Neural crest cell (in vitro differentiated cells): ENCODE data around the gene PLPP1. TPM values are rescaled to one million over a fixed set of nuclear protein-coding genes. Genes with fewer than 3 reads are reported as not detected.
A peak's percentile ranks its signal among the peaks of the same experiment; 100 is the strongest.
"Not testable (repeated sequence)": the region's sequence is repeated elsewhere in the genome, so short reads cannot be mapped to it uniquely, and the experiment has no call there.

Experiments used
- DNase-seq: peaks from one replicate; pipeline ENCODE4 v3.0.0; 2021; ENCODE audit warnings: low read depth, mixed read lengths, low spot score
- H3K27ac Mint-ChIP-seq: one replicate; pipeline ENCODE4 v1.8.0; 2021; ENCODE audit warnings: mild to moderate bottlenecking, mixed read lengths; ENCODE audit not compliant: unreplicated experiment
- H3K27me3 Mint-ChIP-seq: 2 replicates; pipeline ENCODE4 v1.8.0; 2021; ENCODE audit warnings: low read depth, mild to moderate bottlenecking, mixed read lengths
- H3K36me3 Mint-ChIP-seq: 2 replicates; pipeline ENCODE4 v1.8.0; 2021; ENCODE audit warnings: low read depth, mild to moderate bottlenecking, mixed read lengths
- H3K4me1 Mint-ChIP-seq: 2 replicates; pipeline ENCODE4 v1.8.0; 2021; ENCODE audit warnings: mixed read lengths
- H3K4me3 Mint-ChIP-seq: one replicate; pipeline ENCODE4 v1.8.0; 2021; ENCODE audit warnings: mild to moderate bottlenecking, mixed read lengths
- H3K9me3 Mint-ChIP-seq: 2 replicates; pipeline ENCODE4 v1.8.0; 2021; ENCODE audit warnings: mixed read lengths
- total RNA-seq: library from RNA; stranded (reverse); gene quantifications from 2 replicates; pipeline ENCODE4 v1.2.1, GENCODE V29; 2021
- TF ChIP-seq, protein P1 (sequence below): fragments of 200-600 bp; sonication (generic); conservative IDR thresholded peaks from 2 replicates; pipeline ENCODE4 v1.5.0; 2021; ENCODE audit warnings: antibody characterized with exemption, mild to moderate bottlenecking

PLPP1 gene
- total RNA-seq, 1 donor from 2014 or later: 13.2 TPM

DNA sequence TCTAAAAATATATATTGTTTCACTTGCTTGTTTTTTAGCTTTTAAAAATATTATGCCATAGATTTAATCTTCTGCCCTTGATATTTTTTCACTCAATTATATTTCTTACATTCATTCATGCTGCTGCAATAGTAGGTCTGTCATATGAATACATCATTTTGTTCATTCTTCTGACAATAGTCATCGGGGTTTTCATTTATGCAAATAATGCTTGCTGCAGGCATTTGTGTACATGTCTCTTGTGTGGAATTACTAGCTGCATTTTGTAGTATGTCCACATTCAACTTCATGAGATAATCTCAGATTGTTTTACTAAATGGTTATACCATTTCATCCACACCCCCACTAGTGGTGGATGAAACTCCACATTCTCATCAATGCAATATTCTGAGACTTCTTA, 5.3 kb upstream of the PLPP1 start:
- Mint-ChIP-seq H3K4me3 (no peak overlapping the region), H3K27me3 (no peaks in the 10 kb centered on the region), H3K9me3 (no peaks in the 10 kb centered on the region), H3K36me3 (no peaks in the 10 kb centered on the region), H3K4me1 (peaks cover 7% of the 10 kb centered on the region), H3K27ac (no peak overlapping the region)
- TF ChIP-seq, protein P1, sequence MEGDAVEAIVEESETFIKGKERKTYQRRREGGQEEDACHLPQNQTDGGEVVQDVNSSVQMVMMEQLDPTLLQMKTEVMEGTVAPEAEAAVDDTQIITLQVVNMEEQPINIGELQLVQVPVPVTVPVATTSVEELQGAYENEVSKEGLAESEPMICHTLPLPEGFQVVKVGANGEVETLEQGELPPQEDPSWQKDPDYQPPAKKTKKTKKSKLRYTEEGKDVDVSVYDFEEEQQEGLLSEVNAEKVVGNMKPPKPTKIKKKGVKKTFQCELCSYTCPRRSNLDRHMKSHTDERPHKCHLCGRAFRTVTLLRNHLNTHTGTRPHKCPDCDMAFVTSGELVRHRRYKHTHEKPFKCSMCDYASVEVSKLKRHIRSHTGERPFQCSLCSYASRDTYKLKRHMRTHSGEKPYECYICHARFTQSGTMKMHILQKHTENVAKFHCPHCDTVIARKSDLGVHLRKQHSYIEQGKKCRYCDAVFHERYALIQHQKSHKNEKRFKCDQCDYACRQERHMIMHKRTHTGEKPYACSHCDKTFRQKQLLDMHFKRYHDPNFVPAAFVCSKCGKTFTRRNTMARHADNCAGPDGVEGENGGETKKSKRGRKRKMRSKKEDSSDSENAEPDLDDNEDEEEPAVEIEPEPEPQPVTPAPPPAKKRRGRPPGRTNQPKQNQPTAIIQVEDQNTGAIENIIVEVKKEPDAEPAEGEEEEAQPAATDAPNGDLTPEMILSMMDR: no peak
- no peak for DNase-seq

DNA sequence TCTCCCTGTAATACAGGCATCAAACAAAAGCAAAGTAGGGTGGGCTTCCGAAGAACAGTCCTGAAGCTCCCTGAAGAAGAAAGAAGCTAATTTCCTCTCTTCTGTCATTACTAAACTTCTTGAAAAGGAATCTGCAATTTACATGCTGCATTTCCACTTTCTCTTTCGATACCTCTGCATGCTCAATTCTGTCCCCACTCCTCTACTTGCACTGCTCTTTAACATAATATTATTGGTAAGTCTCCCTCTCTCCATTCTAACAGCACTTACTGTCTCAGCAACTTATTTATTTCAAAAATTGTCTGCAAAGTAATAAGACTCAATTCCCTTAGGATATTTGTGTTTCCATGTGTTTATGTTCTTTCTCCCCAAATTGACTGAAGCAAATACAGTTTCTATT, 3.9 kb upstream of the PLPP1 start:
- DNase-seq: no peak
- Mint-ChIP-seq H3K4me3 (no peak overlapping the region), H3K36me3 (no peaks in the 10 kb centered on the region), H3K4me1 (peaks cover 12% of the 10 kb centered on the region), H3K9me3 (no peaks in the 10 kb centered on the region), H3K27ac (no peak overlapping the region), H3K27me3 (no peaks in the 10 kb centered on the region)
- TF ChIP-seq, protein P1: no peak

DNA sequence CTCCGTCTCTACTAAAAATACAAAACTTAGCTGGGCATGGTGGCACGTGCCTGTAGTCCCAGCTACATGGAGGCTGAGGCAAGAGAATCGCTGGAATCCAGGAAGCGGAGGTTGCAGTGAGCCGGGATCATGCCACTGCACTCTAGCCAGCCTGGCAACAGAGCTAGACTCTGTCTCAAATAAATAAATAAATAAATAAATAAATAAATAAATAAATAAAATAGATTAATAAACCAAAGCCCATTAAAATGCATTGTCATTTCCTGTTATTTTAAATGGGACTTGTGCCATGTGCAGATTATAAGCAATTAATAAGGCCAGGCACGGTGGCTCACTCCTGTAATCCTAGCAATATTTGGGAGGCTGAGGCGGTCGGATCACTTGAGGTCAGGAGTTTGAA, 2.6 kb upstream of the PLPP1 start:
- not testable (repeated sequence) for DNase-seq, H3K9me3 Mint-ChIP-seq, H3K27me3 Mint-ChIP-seq, H3K36me3 Mint-ChIP-seq, H3K27ac Mint-ChIP-seq
- H3K4me3 Mint-ChIP-seq: peak overlapping the region; percentile 31
- H3K4me1 Mint-ChIP-seq: peaks cover 17% of the 10 kb centered on the region

DNA sequence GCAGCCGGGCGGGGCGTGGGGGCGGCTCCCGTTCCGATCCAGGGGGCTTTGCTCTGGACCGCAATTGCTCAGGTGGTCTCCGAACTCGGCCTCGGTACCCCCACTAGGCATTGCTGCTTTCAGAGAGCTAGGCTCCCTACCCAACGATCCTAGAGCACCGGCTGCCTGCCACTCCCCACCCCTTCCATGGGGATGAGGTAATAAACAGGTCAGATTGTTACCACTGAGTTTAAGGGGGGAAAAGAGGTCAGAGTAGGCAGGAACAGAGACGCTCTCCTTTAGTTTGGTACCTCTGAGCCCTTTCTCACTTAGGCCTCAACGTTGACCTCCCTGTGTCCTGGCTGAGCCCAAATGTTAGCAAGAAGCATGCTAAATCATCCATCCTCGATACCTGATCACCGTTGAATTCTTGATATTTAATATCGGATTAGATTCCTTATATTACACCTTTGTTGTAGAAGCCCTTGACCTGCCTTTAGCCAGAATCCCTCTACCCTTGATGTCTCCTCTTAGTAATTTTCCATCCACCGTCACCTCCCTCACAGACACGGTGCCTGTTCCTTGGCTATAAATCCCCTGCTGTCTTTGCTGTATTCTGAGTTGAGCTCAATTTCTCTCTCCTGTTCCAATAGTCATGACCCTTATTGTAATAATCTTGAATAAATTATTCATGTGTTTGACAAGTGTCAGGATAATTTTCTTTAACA, 588 bp upstream of the PLPP1 start:
- Mint-ChIP-seq H3K36me3 (no peaks in the 10 kb centered on the region), H3K4me3 (peak overlapping the region; percentile 94), H3K27ac (peak overlapping the region; percentile 75), H3K9me3 (no peaks in the 10 kb centered on the region), H3K27me3 (no peaks in the 10 kb centered on the region), H3K4me1 (peaks cover 20% of the 10 kb centered on the region)
- TF ChIP-seq, protein P1: no peak
- no peak for DNase-seq

GRCh38 chr5:55533521-55534435, 986 bp downstream of the PLPP1 start:
- peak overlapping the region; percentile 94 for H3K4me3 Mint-ChIP-seq
- DNase-seq: peak; percentile 50
- H3K27me3 Mint-ChIP-seq: no peaks in the 10 kb centered on the region
- H3K36me3 Mint-ChIP-seq: no peaks in the 10 kb centered on the region
- no peaks in the 10 kb centered on the region for H3K9me3 Mint-ChIP-seq
- H3K27ac Mint-ChIP-seq: no peak overlapping the region
- TF ChIP-seq, protein P1: no peak
- H3K4me1 Mint-ChIP-seq: peaks cover 20% of the 10 kb centered on the region

- Mint-ChIP-seq H3K9me3 (no peaks in the 10 kb centered on the region), H3K4me1 (peaks cover 19% of the 10 kb centered on the region), H3K27ac (no peak overlapping the region), H3K27me3 (no peaks in the 10 kb centered on the region), H3K4me3 (peak overlapping the region; percentile 33), H3K36me3 (no peaks in the 10 kb centered on the region)
- TF ChIP-seq, protein P1: no peak
- no peak for DNase-seq
These were observed 4.1 kb downstream of the PLPP1 start for GRCh38 chr5:55530669-55531068.
